HG03575 (cell line): ENCODE results near the gene MORN4.
"Not testable (repeated sequence)": the region's sequence is repeated elsewhere in the genome, so short reads cannot be mapped to it uniquely, and the experiment has no call there.

Experiments used
- ATAC-seq: cut with Tn5 transposase; IDR thresholded peaks from one replicate; pipeline ENCODE4 v1.9.1; 2021; ENCODE audit not compliant: unreplicated experiment, insufficient number of reproducible peaks, low FRiP score; ENCODE audit errors: extremely low read depth

The MORN4 gene

DNA sequence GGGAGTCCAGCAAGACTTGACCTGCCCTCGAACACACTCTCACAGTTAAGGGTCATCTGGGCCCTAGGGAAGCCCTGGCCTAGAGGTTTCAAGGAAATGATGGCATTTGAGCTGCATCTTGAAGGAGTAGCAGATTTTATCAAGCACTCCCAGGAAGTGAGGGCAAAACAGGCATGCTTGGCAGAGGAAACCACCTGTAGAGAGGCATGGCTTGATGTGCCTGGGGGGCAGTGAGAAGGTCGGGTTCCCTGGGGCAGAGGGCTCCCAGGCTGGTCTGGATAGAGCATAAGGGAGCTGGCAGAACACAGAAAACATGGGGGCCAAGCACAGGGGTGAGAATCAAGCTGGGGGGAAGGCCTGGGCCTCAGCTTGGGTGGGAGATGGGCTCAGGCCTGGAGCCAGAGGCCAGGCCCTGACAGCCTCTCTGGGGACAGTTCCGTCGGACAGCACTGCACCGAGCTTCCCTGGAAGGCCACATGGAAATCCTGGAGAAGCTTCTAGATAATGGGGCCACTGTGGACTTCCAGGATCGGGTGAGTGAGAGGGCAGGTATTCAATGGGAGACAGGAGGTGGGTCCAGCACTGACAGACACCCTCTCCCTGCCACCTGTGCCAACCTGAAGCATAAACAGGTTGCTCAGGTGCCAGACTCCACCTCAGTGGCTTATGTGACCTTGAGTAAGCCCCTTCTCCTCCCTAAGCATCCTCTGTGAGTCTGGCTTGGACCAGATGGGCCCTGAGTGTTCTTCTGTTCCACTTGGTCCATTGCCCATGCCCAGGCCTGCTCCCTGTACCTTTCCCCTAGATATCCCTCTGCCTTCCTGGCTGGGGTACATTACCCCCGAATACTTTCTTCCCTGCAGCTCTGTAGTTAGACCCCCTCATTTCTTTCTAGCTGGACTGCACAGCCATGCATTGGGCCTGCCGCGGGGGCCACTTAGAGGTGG is 52.6 kb downstream of the MORN4 start:
- ATAC-seq: no peak

GRCh38 chr10:97578171-97578844 is 55.0 kb downstream of the MORN4 start:
- ATAC-seq: no peak

GRCh38 chr10:97577701-97578100 is 55.6 kb downstream of the MORN4 start:
- ATAC-seq: no peak

- not testable (repeated sequence) for ATAC-seq
Observed at GRCh38 chr10:97576487-97576886, 56.8 kb downstream of the MORN4 start.

- no peak for ATAC-seq
Observed at GRCh38 chr10:97575127-97575668, 58.1 kb downstream of the MORN4 start.

- ATAC-seq: no peak
Observed at GRCh38 chr10:97574374-97575126, 58.8 kb downstream of the MORN4 start.

GRCh38 chr10:97573672-97574071 is 59.6 kb downstream of the MORN4 start:
- ATAC-seq: no peak

- ATAC-seq: no peak
Observed at GRCh38 chr10:97573021-97573420, 60.3 kb downstream of the MORN4 start.

GRCh38 chr10:97572214-97572989 is 60.9 kb downstream of the MORN4 start, which contains the start of gene ANKRD2:
Gene ANKRD2 (plus strand): TSS chr10:97572779. CDS start chr10:97572789, 10 bp downstream.
- ATAC-seq: no peak

DNA sequence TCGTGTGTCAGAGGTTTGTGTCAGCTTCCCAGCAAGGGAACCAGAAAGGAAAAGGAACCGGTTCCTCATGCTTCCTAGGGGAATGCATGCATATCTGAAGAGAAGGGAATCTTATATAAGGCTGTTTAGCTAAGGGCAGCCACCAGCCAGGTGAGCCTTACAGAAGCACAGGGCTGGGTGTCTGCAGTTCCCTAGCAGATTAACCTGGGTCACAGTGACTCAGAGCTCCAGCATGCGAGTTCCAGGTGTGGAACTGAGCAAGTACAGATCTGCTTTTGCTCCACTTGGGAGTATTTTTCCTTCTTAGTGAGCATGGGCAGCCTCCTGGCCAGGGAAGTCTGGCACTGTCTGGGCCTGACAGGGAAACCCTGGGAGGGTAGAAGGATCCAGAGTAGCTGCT is 61.7 kb downstream of the MORN4 start:
- ATAC-seq: no peak

DNA sequence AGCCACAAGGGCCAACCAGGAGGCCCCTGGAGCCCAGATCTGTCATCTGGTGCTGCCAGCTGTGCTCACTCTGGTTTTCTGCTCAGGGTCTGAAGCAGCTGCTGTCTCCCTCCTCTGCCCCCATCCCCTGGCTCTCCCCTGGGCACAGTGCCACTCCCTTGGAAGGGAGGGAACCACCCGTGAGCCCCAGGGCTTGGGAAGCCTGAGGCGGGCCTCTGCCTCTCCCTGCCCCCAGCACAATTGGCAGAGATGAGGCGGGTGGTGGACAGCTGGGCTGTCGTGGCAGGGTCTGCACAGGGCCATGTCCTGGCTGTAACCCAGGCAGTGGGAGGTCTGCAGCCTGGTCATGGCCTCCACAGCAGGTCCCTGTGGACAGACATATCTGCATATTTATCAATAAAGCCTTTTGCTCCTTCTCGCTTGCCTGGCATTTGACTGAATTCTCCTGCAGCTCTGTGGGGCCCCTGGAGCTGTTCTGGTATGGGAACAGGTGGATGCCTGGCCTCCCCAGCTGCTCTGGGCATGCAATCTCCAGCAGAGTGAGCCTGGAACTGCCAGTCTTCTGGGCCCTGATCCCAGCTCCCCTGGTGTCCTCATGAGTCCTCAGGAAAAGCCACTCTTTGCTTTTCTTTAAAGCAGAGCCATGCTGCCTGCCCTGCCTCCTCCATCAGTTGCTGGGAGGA is 62.4 kb downstream of the MORN4 start:
- ATAC-seq: no peak

DNA sequence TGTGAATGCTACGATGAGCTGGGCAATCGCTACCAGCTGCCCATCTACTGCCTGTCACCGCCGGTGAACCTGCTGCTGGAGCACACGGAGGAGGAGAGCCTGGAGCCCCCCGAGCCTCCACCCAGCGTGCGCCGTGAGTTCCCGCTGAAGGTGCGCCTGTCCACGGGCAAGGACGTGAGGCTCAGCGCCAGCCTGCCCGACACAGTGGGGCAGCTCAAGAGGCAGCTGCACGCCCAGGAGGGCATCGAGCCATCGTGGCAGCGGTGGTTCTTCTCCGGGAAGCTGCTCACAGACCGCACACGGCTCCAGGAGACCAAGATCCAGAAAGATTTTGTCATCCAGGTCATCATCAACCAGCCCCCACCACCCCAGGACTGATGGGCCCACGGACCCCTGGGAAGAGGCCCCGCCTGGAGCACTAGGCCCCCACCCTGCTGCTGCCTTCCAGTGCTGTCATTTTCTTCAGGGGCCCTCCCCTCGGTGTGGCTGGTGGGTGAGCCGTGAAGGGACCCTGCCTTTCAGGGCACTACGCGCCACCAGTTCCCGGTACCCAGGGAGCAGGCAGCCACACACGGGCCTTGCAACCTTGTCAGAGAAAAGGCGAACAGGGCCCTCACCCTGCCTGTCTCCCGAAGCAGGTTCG is 63.0 kb downstream of the MORN4 start:
- no peak for ATAC-seq

- ATAC-seq: no peak
Observed at GRCh38 chr10:97567891-97568290, 65.4 kb downstream of the MORN4 start.

DNA sequence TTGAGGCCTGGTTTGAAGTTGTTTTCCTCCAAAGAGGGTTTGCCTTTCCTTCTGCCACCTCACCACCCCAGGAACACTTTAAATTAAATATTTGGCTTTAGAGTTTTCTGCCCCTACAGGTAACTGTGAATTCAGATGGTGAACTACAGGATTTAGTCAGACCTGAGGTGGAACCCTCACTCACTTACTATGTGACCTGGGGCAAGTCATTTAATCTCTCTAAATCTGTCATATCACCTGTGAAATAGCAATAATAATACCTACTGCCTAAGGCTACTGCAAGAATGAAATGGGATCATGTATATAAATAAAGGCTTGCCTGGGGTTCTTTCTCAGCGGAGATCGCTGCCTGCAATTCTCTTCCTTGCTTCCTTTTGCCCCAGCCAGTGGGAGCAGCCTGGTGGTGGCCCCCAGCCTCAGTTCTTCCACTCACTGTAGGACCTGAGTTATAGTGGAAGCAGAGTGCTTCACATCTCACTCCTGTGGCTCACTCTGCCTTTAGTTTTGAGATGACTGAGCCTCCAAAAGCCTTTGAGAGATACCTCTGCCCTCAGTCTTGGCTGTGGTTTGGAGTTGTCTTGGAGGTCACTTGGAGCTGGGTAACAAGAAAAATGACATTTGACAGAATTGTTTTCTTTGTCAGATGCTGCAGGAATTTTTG is 66.8 kb downstream of the MORN4 start:
- no peak for ATAC-seq

DNA sequence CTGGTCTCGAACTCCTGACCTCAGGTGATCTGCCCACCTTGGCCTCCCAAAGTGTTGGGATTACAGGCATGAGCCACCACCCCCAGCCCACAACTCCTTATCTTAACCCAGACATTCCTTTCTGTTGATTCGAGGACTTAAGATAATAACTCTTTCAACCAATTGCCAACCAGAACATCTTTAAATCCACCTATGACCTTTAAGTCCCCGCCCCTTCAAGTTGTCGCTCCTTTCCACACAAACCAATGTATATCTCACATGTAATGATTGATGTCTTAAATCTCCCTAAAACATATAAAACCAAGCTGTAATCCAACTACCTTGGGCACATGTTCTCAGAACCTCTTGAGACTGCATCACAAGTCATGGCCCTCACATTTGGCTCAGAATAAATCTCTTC is 68.5 kb downstream of the MORN4 start:
- no peak for ATAC-seq
